Measurements from ENCODE around the gene KCNT2.

DNA sequence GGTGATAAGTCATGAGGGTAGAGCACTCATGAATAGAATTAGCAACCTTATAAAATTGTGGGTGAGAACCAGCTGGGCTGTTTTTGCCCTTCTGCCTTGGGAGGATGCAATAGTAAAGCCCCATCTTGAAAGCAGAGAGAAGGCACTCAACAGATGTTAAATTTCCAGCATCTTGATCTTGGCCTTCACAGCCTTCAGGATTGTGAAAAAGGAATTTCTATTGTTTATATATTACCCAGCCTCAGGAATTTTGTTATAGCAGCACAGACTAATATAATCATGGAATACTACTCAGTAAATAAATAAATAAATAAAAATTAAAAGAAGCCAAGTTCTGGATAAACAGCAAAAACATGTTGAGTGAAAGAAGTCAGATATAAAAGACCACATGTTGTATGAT, 175.2 kb downstream of the KCNT2 start:
- TF ChIP-seq, protein P1, sequence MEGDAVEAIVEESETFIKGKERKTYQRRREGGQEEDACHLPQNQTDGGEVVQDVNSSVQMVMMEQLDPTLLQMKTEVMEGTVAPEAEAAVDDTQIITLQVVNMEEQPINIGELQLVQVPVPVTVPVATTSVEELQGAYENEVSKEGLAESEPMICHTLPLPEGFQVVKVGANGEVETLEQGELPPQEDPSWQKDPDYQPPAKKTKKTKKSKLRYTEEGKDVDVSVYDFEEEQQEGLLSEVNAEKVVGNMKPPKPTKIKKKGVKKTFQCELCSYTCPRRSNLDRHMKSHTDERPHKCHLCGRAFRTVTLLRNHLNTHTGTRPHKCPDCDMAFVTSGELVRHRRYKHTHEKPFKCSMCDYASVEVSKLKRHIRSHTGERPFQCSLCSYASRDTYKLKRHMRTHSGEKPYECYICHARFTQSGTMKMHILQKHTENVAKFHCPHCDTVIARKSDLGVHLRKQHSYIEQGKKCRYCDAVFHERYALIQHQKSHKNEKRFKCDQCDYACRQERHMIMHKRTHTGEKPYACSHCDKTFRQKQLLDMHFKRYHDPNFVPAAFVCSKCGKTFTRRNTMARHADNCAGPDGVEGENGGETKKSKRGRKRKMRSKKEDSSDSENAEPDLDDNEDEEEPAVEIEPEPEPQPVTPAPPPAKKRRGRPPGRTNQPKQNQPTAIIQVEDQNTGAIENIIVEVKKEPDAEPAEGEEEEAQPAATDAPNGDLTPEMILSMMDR (IDR thresholded peaks at IDR 0.05; ENCODE audit: poor library complexity, severe bottlenecking): no peak
- TF ChIP-seq, protein P2, sequence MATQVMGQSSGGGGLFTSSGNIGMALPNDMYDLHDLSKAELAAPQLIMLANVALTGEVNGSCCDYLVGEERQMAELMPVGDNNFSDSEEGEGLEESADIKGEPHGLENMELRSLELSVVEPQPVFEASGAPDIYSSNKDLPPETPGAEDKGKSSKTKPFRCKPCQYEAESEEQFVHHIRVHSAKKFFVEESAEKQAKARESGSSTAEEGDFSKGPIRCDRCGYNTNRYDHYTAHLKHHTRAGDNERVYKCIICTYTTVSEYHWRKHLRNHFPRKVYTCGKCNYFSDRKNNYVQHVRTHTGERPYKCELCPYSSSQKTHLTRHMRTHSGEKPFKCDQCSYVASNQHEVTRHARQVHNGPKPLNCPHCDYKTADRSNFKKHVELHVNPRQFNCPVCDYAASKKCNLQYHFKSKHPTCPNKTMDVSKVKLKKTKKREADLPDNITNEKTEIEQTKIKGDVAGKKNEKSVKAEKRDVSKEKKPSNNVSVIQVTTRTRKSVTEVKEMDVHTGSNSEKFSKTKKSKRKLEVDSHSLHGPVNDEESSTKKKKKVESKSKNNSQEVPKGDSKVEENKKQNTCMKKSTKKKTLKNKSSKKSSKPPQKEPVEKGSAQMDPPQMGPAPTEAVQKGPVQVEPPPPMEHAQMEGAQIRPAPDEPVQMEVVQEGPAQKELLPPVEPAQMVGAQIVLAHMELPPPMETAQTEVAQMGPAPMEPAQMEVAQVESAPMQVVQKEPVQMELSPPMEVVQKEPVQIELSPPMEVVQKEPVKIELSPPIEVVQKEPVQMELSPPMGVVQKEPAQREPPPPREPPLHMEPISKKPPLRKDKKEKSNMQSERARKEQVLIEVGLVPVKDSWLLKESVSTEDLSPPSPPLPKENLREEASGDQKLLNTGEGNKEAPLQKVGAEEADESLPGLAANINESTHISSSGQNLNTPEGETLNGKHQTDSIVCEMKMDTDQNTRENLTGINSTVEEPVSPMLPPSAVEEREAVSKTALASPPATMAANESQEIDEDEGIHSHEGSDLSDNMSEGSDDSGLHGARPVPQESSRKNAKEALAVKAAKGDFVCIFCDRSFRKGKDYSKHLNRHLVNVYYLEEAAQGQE (IDR thresholded peaks at IDR 0.05; ENCODE audit: borderline replicate concordance): no peak
- no peak for TF ChIP-seq TAF1 (IDR thresholded peaks at IDR 0.05; ENCODE audit: low read depth)
- no peak for TF ChIP-seq RAD21 (conservative IDR thresholded peaks at IDR 0.05)
- TF ChIP-seq SMC3 (conservative IDR thresholded peaks at IDR 0.05; ENCODE audit: poor library complexity): no peak
- TF ChIP-seq EZH2 (IDR thresholded peaks at IDR 0.05; ENCODE audit: borderline replicate concordance, insufficient read depth, low read length, poor library complexity, severe bottlenecking): no peak

Data from neural cell (in vitro differentiated cells).